ENCODE results near the gene HTR3E.
"Not testable (repeated sequence)": the region's sequence is repeated elsewhere in the genome, so short reads cannot be mapped to it uniquely, and the experiment has no call there.

The HTR3E gene

DNA sequence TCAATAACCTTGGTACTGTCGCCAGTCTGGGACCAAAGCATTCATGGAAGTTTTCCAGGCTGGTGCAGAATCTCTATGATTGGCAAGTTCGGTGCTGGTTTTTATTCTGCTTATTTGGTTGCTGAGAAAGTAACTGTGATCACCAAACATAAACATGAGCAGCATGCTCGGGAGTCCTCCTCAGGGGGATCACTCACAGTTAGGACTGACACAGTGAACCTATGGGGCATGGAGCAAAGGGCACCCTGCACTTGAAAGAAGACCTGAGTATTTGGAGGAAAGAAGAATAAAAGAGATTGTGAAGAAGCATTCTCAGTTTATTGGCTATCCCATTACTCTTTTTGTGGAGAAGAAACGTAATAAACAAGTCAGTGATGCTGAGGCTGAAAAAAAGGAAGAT is 19.2 kb downstream of the HTR3E start:
- DNase-seq: no peak

DNA sequence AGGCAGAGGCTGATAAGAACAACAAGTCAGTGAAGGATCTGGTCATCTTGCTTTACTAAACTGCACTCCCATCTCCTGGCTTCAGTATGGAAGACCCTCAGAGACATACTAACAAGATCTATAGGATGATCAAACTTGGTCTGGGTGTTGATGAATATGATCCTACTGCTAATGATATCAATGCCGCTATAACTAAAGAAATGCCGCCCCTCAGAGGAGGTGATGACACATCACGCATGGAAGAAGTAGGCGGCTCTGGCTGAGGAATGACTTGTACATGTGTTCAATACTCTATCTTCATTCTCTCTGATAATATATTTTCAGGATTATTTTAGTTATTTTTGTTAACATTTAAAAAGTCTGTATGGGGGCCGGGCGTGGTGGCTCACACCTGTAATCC is 20.8 kb downstream of the HTR3E start:
- DNase-seq: no peak

GRCh38 chr3:184121031-184121430 is 24.2 kb downstream of the HTR3E start:
- not testable (repeated sequence) for DNase-seq

DNA sequence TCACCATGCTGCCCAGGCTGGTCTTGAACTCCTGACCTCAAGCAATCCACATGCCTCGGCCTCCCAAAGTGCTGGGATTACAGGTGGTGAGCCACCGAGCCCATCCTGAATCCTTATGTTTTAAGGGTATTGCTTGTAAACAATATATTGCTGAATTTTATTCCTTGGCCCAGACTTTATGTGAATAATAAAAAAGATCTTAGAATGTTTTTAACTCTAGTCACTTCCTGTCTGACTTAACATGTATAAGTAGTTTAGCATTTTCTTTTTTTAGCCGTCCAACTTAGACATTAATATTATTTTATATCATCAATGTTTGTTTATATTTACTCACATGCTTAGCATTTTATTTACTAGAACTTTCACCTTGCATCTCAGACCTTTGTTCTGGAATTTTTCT is 29.1 kb downstream of the HTR3E start:
- DNase-seq: no peak

DNA sequence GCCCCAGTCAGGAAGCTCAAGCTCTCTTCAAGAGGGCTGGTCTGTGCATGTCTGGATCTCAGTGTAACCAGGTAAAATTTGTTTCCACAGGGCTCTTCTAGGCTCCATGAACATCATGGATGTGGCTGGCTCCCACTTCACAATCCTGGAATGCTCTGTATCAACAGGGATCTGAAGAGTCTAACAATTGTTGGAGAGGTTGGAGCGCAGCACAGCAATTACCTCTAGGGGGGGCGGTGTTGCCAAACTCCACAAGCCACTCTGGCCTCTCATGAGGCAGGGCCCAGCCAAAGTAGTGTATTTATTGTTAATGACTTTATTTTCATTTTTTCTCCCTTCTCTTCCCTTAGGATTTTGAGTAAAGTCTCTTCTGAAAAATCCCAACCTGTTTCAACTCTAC is 32.1 kb downstream of the HTR3E start:
- DNase-seq: no peak

DNA sequence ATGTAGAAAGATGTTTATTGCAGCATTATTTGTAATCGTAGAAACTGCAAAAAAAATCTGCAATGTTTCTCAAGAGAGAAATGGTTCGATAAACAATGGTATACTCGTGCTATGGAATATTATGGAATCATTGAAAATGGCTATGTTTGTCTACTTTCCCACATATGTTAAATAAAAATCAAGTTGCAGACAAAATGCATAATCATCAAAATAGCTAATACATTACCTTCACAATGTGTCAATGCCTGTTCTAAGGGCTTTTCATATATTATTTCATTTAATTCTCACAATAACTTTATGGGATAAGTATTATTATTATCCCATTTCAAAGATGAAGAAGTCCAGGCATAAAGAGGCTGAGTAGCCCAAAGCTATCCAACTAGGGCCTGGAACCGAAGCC is 36.1 kb downstream of the HTR3E start:
- no peak for DNase-seq

DNA sequence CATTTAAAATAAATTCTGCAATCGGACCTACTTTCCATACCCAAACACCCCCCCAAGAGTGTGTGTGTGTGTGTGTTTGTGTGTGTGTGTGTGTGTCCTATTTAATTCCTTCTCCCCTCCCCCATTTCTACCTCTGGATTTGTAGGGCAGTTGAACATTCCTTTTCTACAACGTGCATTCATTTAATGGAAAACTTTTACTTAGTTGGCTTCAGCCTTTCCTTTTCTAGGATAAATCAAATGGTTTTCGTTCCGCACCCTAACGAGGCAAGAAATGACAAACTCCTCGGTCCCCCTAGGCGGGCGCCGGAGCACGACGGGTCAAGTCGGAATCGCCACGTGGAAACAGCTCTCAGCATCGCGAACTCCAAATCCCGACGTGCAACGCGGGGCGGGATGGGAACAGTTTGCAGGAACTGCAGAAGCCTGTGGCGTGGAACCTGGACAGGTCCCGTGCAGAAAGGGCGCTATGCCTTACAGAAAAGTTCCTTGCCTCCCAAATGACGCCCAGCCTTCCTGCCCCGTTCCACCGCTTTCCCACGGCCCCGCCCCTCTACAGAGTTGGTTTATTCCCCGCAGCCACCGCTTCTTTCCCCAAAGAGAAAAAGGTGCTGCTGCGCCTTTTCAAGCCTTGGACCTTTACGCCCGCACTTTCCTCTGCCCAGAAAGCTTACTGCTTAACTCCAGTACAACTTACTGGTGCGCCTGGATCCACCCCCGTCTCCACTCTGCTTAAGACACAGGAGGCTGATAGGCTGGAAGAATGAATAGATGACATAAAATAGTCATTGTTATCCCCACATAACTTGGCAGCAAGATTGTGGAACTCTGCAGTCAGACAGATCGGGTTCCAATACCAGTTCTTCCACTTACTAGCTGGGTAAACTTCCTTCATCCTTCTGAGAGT is 37.2 kb downstream of the HTR3E start:
- DNase-seq: peak; percentile 84

- no peak for DNase-seq
These were observed 37.9 kb downstream of the HTR3E start for GRCh38 chr3:184134746-184135148.

DNA sequence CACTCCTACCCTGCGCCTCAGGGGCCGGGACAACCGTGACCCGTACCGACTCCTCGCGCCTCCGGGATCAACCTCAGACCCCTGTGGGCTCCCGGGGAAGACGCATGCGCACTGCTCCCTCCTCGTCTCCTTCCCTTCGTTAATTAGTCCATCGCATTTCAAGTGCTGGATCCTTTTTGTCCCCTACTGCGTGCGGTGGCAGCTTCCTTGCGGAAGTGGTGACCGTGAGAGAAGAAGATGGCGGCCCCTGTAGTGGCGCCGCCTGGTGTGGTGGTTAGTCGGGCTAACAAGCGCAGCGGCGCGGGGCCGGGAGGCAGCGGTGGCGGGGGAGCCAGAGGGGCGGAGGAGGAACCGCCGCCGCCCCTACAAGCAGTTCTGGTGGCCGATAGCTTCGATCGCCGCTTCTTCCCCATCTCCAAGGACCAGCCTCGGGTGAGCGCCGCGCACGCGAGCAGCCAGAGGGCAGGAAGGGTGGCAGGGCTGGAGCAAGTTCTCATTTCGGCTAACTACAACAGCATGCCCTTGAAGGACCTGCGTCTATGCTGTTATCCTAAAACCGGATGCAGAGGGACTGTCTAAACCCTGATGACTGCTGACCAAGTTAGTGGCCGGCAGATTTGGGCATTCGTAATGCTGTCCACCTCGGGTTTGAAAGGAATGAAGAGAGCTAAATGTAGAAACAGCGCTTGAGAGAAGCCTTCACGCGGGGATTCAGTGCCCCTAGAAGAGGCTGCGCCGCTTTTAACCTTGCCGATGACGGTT is 38.5 kb downstream of the HTR3E start, which contains the start of gene EIF2B5:
TSS of gene EIF2B5 (plus strand) at position 210 of the 762 bp plus-strand sequence. CDS start at position 238, 28 bp downstream.
- DNase-seq: peak; percentile 93

GRCh38 chr3:184135911-184136260 is 39.0 kb downstream of the HTR3E start:
- no peak for DNase-seq

GRCh38 chr3:184140436-184140835 is 43.6 kb downstream of the HTR3E start:
- DNase-seq: no peak

DNA sequence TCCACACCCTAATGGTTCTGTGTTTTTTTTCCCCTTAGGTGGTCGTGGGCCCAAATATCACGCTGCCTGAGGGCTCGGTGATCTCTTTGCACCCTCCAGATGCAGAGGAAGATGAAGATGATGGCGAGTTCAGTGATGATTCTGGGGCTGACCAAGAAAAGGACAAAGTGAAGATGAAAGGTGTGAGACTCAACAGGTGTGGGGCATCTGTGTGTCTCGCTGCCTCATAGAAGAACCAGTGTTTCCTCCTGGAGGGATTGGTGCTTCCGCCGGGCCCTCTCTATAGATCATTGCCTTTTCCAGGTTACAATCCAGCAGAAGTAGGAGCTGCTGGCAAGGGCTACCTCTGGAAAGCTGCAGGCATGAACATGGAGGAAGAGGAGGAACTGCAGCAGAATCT is 45.3 kb downstream of the HTR3E start:
- no peak for DNase-seq

- no peak for DNase-seq
These were observed 46.5 kb downstream of the HTR3E start for GRCh38 chr3:184143327-184143726.

DNA sequence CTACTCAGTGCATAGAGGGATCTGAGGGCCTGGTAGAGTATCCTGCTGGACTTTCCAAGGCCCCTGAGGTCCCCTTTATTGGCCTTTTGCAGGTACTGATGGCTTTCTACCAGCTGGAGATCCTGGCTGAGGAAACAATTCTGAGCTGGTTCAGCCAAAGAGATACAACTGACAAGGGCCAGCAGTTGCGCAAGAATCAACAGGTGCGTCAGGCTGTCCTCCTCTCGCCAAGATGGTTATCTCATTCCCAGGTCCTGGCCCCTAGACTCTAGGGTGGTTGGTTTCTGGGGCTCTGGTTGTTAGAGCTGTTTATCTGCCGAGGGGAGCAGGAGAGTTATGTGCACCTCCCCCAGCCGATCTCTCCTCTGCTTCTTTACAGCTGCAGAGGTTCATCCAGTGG is 47.6 kb downstream of the HTR3E start:
- no peak for DNase-seq

DNA sequence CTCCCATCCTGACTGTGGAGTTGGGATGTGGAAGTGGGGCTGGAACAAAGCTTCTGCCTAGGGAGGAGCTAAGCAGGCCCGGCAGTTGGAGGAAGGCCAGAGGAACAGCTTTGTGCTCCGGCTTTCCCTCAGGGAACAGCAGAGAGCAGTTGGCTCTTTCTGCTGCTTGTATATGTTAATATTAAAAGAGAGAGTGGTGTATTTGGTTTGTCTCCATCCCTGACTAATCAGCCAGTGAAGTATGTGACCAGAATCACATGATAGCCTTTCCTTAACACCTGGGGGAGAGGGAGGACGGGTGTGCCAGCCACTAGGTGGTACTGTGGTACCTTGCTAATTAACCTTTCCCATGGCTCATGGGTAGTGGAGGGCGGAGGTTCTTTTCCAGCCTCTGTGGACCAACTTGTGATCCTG is 48.3 kb downstream of the HTR3E start:
- no peak for DNase-seq

- DNase-seq: no peak
These were observed 48.9 kb downstream of the HTR3E start for GRCh38 chr3:184145751-184146270.

DNA sequence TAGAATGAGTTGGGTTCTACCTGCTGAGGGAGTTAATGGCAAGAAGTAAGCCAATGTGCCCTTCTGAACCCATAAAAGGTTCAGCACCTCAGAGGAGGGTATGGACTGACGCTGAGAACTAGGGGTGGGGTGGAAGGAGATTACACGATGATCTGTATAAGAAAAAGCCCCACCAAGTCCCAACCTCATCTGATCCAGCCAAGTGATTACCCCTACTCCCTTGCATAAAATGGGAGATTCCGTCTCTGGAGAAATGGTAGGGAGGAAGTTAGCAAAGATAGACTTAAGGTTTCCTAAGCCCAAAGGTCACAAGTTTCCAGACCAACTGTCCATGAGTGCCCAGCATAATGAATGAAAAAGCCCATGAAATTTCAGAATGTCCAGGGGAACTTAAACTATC is 51.2 kb downstream of the HTR3E start:
- DNase-seq: no peak

DNA sequence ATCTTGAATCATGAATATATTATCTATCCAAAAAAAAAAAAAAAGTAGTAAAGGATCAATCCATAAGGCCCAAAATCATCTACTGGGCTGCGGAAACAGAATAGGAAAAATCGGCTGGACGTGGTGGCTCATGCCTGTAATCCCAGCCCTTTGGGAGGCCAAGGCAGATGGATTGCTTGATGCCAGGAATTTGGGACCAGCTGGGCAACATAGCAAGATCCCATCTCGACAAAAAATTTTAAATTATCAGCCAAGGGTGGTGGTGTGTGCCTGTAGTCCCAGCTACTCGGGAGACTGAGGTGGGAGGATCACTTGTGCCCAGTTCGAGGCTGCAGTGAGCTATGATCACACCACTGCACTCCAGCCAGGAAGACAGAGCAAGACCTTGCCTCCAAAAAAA is 52.3 kb downstream of the HTR3E start:
- DNase-seq: no peak

- DNase-seq: not testable (repeated sequence)
These were observed 52.9 kb downstream of the HTR3E start for GRCh38 chr3:184149770-184150169.

GRCh38 chr3:184154885-184155643 is 58.2 kb downstream of the HTR3E start, which contains the start of gene DVL3:
TSS of gene DVL3 (plus strand) at chr3:184155377. CDS start at chr3:184155636, 259 bp downstream.
- peak; percentile 79 for DNase-seq

DNA sequence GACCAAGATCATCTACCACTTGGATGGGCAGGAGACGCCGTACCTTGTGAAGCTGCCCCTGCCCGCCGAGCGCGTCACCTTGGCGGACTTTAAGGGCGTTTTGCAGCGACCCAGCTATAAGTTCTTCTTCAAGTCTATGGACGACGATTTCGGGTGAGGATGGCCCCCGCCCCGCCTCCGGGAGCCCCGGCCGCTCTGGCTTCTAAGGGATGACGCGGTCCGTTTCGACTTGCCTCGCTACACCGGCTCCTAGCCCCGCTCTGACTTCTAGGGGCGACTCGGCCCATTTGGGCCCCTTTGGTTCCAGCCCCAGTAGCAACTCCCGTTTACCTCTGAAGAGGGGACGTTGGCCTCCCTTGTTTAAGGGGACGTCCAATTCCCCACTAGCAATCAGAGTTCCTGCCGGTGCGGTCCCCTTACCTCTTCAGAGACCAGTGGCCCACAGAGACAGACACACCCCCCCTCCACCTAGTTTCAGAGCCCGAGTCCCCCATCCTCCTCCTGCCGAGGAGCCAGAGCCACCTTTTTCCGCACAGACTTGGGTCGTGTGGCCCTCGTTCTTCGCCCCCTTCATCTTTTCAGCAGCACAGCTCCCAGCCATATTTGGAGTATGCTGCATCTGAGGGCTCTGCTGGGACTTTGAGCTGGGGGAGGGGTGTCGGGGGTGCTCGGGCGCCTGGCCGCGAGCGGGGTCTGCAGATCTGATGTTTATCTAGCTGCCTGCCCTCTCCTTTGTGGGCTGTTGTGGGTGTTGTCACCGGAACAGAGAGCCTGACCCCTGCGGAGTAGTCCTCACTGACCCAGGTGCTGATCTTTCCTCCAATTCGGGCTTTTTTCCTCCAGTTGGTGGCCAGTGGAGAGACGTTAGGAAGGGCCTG is 59.0 kb downstream of the HTR3E start:
- DNase-seq: peak; percentile 78

DNA sequence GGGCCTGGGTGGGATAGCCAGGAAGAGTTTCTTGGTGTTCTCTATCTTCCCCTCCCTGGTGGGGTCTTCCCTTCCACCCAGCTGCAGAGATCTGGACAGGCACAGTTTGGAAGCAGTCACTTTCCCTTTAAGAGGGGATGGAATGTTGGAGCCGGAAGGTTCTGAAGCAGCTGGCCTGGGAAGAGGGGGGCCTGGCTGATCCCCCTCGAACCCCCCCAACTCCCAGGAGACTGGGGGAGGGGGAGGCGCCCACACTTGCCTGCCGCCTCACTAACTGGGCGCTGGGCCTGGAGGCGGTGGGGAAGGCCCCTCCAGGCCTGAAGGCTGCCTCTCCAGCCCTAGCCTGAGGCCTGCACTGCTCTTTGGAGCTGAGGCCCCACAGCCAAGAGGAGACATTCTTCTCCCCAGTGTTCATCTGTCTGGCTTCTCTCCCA is 59.7 kb downstream of the HTR3E start:
- DNase-seq: no peak
